Inferior parietal cortex (tissue), 1 donor: ENCODE measurements around the gene HDLBP.
A peak's percentile ranks its signal among the peaks of the same experiment; 100 is the strongest.
"Not testable (repeated sequence)": the region's sequence is repeated elsewhere in the genome, so short reads cannot be mapped to it uniquely, and the experiment has no call there.

ENCODE experiments used
- DNase-seq: peaks from one replicate; pipeline ENCODE4 v3.0.0-alpha.2; 2016; ENCODE audit errors: extremely low spot score

The HDLBP gene

DNA sequence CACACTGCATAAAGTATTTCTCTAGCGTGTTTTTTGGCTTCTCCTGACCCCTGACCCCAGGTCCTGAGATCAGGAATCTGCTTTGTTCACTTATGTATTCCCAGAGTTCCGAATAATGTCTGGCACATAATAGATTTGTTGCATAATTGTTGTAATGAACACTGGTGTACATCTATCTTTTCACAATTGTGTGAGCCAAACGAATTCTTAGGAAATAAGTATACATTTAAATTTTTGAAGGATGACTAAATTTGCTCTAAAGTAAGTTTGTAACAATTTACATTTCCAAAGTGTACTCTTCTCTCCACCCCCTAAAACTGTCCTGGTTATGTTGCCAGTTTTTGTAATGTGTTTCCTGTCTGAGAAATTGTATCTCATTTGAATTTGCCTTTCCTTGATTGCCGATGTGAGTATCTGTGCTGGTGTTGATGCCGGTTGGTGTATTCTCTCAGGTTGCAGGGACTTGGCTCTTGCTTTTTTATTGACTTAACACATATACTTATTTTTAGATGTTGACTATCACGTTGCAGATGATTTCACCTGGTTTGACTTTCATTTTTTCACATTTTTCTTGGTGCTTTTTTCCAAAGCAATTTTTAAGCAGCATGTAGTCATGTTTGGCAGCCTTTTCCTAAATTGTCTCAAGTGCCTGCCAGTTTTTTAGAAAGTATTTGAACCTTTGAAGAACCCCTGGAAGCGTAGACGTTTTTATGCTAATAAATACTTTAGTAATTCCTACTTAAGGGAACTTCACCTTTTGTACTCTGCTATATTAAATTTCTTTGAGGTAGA lies 24.6 kb upstream of the HDLBP start:
- no peak for DNase-seq

DNA sequence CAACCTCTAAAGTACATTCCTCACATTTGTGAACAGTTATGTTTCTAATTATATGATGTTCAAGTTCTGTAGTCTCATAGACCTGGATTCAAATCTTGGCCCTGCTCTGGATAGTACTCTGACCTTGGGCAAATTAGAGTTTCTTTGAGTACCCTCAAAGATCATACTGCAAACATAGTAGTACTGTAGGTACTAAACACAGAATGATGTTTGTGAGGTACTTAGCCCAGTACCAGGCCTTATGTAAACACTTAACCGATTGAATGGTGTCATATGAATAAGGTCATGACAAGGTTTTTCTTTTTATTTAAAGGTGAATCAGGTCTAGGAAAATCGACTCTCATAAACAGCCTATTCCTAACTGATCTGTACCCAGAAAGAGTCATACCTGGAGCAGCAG lies 19.3 kb upstream of the HDLBP start:
- DNase-seq: no peak

DNA sequence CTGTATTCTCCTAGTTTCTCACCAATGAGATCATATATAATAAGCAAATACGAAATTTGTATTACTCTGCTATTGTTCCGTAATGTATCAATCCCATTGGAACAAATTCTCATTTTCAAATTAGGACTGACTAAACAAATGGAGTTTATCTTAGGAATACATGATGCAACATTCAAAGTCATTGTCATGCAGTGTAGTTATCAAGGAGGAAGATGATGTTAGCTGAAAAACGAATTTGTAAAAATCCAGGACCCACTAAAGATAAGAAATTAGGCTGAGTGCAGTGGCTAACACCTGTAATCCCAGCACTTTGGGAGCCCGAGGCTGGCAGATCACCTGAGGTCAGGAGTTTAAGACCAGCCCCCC lies 15.1 kb upstream of the HDLBP start:
- DNase-seq: no peak

DNA sequence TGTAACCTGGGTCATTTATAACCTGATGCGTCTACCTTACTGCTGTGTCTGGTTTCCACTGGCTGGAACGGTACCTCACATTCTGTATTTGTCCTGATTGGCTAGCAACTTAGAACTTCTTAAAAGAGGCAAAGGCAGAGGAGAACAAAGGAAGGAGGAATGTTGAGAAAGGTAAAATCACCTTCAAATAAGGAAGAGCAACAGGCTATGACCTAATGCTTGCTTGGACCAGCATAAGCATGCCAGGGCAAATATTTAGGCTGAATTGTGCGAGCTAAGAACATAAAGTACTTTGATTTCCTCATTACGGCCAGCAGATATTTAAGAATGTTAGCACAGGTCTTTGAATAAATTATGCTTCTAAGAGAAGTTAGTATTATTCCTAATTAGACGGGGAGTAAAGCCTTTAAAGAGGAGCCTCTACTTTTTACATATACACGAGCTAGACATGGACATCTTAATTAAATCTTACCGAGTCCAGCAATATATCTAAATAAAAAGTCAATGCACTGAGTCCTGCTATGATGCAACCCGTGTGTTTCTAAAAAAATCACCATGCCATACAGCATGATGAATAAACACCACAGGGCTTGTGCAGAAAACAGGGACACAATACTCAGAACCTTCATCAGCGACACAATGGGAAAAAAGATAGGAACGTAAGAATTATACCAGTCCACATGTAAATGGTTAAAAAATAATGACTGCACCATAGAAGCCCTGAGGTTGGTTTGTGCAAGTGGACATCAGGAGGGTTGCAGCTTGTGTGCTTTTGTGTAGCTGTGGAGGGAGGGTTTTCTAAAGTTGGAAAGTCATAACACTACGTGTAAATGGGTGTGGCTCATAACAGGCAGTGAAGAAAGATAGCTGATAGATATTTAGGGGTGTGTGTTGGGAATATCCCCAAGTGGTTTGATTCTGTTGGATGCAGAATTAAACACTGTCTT lies 14.5 kb upstream of the HDLBP start:
- DNase-seq: no peak

DNA sequence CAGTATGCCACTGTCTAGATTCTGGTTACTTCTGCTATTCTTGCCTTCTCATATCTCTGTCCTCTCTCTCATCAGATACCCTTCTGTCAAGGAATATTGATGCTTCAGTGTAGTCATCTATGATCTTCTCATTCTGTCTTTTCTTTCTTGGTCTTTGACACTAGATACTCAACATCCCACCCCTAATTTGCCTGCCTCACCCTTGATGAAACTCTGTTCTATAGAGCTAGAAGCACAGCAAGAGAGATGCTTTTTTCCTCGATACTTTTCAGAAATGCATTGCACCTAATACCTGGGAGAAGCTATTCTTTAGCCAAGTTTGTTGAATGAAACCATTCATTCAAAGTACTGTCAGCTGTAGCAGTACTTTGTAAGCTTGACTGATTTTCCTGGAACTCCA lies 9.8 kb upstream of the HDLBP start:
- DNase-seq: no peak

DNA sequence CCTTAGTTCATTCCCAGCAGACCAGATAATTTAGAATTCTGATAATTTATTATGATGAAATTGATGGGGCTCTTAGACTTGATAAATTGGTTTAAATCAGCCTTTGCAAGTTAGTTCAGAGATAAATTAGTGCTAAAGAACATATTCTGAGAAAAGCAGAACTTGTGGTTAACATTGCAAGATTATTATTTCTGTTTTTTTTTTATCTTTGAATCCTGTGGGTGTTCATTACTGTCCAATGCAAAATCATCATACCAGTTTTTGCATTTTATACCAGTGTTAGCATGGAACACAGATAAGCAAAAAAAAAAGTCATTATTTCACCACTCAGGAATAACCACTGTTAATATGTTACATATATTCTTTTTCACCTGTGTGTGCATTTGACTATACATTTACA lies 9.3 kb upstream of the HDLBP start:
- DNase-seq: no peak

DNA sequence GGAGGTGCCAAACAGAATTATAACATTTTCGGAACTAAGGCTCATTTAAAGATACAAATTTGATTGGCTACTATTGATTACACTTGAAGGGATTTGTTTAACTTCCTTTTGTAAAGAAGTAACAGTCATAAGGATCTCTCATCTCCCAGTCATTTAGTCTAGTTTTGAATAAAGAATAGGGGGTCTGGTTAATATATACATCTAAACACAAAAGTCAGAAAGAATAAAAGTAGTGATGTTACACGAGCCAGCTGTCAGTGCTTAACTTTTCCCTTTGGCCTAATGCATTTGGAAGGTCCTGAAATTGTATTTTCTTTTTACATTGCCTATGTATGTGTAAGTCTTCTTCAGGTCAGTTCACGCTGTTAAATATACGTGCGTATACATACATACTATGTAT lies 8.3 kb upstream of the HDLBP start:
- no peak for DNase-seq

DNA sequence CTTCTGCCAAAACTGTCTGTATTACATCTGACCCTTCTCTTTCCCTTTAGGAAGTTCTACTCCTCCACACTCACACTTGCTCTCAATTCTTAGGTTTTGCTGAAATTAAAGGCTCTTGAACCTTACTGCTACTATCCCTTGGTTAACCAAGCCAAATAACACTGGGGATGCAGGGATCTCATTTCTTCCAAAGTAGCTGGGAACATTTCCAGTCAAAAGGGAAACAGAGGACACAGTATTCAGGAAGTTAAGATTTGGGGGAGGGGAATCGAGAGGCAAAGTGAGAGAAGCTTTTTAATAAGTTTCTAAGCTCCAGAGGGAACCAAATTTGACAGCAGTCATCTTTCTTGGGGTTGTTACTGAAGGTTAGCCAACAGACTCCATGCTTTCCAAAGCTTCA lies 6.4 kb upstream of the HDLBP start:
- DNase-seq: no peak

DNA sequence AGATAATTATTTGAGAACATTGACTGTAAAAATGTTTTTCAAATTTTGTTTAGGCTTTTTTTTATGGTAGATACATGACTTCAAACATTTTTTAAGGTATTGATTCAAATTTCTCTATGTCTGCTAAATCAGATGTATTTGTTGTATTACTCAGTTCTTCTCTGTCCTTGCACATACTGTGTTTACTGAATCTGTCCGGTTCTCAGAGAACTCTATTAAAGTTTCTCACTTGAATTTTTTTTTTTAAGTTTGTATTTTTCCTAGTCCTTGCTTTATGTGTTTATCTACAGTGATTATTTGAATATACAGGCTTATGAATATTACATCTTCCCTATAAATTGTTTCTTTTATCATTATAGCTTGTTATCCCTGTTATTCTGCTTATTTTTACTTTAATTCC lies 5.6 kb upstream of the HDLBP start:
- DNase-seq: no peak

DNA sequence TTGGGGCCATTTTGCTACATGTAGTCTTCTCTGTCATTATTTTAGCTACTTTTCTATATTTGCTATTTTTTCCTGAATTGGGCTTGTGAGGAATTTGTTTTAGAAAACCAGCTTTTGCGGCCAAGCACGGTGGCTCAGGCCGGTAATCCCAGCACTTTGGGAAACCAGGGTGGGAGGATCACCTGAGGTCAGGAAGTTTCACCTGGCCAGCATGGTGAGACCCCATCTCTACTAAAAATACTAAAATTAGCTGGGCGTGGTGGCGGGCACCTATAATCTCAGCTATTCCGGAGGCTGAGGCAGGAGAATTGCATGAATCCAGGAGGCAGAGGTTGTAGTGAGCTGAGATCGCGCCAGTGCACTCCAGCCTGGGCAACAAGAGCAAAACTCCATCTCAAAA lies 4.9 kb upstream of the HDLBP start:
- no peak for DNase-seq

DNA sequence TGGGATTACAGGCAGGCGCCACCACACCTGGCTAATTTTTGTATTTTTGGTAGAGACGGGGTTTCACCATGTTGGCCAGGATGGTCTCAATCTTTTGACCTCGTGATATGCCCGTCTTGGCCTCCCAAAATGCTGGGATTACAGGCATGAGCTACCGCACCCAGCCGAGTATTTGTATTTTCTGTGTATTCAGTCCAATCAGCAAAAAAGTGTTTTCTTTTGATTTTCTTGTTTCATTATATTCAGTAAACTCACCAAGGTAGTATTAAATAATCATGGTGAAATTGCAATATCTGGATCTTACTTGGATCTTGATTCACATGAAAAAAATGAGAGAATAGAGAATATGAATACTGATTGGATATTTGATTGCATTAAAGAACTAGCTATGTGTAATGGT lies 3.4 kb upstream of the HDLBP start:
- not testable (repeated sequence) for DNase-seq

DNA sequence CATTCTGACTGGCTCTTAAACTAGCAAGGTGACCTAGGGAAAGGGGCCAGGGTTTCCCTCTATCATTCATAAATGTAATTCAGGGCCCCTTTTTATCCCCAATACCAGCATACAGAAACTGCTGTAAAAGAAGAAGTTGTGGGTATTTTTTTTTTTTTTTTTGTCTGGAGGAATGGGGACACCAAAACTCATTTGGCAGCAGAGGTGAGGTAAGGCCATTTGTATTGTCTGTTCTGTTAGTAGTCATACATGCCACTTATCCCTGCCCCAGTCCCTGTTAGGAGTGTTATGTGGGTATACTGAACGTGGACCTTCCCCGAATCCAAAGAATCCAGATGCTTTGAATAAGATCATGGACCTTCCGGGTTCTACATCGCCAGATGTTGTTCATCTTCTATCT lies 1.9 kb upstream of the HDLBP start:
- no peak for DNase-seq

DNA sequence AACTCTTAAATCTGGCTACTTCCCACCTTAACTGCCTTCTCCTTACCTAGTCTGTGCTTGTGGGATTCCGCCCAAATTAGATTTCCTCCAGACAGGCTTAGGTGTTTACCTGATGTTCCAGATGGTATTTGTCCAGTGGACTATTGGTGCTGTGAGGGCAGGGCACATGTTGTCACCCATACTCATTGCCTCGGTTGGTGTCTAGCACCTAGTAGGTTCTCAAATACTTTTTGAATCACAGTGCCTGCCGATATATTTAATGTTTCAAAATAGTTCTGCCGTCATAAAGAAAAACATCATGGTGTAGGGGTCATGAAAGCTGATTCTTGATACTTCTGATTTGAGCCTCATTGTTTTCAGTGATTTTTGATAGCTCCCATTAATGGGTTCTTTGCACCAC lies 1.4 kb upstream of the HDLBP start:
- DNase-seq: no peak

DNA sequence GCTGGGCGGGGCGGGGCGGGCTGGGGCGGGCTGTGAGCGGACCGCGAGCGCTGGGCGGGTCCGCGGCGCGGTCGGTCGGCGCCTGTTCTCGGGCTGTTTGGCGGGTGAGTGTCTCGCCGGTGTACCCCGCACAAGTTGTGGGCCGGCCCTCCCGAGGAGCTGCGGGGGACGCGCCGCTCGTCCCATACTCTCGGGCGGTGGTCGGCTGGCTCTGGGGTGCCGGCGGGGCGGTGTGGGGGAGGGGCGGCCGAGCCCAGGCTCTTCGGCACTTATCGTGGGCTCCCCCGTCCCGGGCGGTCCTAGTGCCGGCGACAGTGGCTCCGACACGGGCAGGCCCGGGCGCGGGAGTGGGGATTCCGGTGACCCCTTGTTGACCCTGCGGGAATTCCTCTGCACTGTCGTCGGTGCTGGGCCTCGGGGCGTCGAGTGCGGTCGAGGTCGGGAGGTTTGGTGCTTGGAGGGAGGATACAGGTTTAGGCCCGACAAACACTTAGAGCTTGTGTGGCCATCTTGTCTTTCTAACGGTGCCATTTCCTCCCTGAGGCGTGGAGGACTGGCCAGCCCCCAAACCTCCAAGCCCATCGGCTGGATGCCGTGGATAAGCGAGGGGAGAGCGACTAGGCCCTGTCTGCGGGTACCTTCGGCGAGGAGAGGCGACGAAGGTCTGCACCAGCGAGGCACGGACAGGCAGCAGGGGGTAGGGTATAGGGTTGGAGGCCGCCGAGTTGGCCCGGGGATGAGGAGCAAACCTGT lies 583 bp upstream of the HDLBP start, which contains the start of gene SEPTIN2:
Gene SEPTIN2 (plus strand): TSS at position 47 of the 753 bp plus-strand sequence. CDS start 8,308 bp downstream, outside the sequence.
- peak; percentile 53 for DNase-seq

DNA sequence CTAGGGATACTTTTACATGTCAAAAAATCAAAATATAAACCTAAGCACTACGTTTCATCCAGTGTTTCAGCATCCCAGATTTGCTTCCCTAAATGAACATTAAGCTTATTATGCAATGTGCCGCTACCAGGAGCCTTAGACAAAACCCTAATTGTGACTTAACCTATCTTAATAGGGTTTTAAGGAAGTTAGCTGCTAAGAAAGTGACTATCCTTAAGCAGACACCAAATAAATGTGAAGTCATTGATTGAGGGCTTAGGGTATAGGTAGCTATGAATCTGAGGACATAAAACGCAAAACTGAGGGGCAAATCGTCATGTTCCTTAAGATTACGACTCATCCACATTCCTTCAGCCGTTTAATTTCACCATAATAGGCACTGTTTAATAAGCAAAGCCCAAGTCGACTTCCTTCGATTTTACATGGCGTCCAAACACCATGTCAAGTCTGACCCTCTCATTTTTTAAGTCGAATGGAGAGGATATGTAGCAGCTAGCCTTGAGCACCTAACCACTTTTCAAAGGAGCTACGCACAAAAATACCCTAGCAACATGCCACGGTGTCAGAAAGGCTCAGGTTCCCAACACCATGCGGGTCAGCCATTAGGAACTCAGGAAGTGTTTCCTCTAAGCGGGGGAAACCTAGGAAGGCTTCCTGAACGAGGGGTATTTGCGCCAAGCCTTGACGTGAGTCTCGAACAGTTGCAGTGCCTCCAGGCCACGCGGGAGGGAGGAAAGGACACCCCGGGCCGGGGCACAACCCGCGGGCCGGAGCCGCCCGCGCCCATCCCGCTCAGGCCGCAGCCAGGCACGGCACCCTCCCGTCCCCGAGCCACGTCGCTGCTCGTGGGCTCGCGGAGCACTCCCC lies 1.0 kb downstream of the HDLBP start:
- DNase-seq: no peak

DNA sequence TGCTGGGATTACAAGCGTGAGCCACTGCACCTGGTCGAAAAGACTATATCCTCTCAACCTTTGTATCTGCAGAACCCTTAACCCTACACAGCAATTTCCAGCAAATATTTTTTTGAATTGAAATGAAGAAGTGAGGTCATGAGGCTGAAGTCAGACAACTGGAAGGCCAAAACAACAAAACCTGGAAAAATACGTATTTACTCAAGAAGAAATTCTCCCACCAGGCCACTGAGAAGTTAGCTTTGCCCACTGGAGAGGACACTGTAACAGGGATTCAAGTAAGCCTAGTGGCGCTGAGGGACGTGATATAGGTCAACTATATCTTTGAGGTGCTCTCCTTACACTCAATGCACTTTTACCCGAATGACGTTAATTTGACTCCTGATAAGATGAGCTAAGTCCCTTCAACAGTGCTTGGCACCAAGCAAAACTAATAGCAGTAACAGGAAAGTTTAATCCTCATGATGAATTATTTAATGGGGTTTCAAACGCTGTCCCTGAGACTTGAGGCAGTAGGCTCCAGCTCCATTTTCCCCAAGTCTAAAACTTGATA lies 1.9 kb downstream of the HDLBP start:
- no peak for DNase-seq

DNA sequence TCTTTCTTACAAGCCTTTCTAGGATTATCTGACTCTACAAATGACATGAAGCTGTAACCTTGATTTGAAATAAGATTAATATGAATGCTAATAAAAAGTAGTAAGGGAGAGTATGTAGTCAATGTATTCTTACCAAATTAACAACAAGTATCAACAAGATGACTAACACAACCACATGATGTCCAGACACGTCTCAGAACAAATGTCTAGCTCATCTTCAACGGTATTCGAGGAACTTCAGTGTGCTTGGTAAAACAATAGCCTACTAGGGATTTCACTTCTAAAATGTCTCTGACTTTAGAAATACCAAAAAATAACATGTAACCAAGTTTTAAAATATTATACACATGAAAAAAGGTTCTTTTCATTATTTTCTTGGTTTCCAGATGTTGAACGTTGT lies 3.4 kb downstream of the HDLBP start:
- DNase-seq: no peak

DNA sequence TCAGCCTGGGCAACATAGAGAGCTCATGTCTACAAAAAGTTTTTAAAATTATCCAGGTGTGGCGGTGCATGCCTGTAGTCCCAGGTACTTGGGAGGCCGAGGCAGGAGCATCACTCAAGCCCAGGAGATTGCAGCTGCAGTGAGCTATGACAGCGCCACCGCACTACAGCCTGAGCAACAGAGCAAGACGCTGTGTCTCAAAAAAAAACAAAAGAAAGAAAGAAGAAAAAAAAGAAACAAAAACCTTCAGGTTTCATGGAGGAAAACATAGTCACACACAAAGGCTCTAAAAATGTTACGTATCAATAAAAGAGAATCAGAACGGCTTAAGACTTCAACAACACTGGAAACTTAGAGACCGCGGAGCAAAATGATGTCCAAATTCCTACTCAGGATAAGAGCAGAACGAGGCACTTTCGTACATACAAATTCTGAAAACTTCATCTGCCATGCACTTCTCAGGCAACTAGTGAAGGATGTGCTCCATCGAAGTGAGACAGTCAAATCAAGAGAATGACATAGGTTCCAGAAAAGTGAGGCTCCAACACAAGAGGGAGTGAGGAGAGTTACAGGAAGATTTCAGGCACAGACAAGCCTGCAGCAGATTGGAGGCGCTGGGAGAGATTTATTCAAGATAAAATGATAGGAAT lies 4.4 kb downstream of the HDLBP start:
- no peak for DNase-seq

DNA sequence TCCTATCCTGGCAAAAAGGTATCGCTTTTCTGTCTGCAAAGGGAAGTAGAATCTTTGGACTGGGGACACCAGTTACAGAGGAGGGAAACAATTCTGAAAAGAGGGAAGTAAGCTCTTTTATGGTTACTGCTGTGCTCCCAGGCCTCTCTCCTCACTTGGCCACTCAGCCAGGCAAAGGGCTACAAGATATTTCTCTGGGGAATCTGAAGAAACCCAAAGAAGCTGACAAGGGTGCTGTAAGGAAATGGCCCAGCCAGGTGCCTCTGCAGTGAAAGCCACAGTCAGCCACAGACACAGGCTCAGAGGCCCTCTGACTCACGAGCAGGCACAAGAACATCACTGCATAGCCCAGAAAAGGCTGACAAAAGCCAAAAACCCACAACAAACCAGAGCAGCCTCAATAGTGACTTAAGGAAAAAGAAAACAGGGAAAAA lies 5.8 kb downstream of the HDLBP start:
- no peak for DNase-seq

DNA sequence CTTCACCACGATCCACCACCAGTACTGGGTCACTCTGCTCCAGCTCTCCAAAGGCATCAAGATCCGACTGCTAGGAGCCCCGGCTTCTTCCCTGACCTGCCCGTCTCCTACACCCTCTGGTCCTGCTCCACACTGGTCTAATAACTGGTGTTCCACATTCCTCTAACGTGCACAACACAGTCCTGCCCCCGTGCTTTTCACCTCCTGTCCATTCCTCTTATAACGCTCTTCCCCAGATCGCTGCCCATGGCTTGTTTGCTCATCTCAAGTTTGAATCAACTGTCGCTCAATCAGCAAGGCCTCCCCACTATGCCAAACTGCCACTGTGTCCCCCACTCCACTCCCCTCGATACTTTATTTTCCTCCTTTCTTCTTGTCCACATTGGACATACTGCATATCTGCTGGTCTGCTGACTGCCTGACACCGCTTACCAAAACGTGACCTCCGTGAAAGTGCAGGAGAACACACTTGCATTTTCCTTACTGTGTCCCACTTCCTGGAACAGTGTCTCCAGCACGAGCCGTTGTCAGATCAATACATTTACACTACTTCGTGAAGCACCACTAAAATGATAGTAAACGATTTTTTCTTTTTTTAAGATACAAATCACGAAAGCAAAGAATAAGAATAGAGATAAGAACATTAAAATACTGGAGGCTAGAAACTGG lies 6.5 kb downstream of the HDLBP start:
- no peak for DNase-seq
